ENCODE results near the gene C22orf23.

GRCh38 chr22:37926771-37927636 is 26.4 kb downstream of the C22orf23 start:
- TF ChIP-seq, protein P1, sequence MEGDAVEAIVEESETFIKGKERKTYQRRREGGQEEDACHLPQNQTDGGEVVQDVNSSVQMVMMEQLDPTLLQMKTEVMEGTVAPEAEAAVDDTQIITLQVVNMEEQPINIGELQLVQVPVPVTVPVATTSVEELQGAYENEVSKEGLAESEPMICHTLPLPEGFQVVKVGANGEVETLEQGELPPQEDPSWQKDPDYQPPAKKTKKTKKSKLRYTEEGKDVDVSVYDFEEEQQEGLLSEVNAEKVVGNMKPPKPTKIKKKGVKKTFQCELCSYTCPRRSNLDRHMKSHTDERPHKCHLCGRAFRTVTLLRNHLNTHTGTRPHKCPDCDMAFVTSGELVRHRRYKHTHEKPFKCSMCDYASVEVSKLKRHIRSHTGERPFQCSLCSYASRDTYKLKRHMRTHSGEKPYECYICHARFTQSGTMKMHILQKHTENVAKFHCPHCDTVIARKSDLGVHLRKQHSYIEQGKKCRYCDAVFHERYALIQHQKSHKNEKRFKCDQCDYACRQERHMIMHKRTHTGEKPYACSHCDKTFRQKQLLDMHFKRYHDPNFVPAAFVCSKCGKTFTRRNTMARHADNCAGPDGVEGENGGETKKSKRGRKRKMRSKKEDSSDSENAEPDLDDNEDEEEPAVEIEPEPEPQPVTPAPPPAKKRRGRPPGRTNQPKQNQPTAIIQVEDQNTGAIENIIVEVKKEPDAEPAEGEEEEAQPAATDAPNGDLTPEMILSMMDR (IDR thresholded peaks at IDR 0.05), result no peak
- TF ChIP-seq POLR2A (IDR thresholded peaks at IDR 0.05) (no peak), EP300 (IDR thresholded peaks at IDR 0.05) (no peak)

All from ovary (tissue), 3 donors.